HG03159 (cell line): ENCODE results near the gene SDHA.

ENCODE experiments used
- ATAC-seq: cut with Tn5 transposase; IDR thresholded peaks from one replicate; pipeline ENCODE4 v1.9.1; 2021; ENCODE audit warnings: mild to moderate bottlenecking, moderate library complexity; ENCODE audit not compliant: unreplicated experiment

The SDHA gene

DNA sequence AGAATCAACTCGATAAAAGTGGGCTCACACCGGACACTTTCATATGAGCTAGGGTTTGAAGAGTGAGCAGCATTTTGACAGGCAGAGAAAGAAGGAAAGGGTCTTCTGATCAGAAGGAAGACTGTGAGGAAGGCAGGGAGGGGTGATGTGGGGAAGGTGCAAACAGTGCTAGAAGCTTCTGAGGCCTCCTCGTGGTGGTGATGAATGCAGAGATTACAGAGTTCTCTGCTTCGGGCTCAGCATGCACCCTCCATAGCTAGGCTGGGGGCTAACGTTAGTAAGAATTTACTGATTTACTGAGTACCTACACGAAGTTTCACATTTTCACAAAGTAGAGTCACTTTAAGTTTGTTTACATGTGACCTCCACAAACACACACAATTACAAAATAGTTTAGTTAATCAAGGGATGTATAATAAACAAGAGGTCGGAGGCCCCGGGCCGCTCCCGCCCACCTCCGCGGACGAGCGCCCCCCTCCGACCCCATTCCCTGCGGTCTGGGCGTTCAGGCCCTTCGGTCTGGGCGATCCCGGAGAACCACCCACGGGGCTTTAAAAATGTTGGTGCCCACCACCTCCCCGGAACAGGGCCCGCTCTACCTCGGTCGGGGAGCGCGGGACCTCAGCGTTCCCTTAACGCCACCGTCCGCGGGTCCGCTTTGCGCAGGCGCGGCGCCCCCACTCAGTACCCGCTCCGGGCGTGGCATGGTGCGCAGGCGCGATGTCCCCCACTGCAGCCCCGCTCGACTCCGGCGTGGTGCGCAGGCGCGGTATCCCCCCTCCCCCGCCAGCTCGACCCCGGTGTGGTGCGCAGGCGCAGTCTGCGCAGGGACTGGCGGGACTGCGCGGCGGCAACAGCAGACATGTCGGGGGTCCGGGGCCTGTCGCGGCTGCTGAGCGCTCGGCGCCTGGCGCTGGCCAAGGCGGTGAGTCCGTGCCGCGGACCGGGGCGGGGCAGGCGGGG, at the start of gene SDHA, which contains the start of gene CCDC127:
TSS of gene SDHA (plus strand) at position 827 of the 963 bp plus-strand sequence. CDS start at position 863, 36 bp downstream.
TSS of gene CCDC127 (minus strand) at position 660 of the 963 bp plus-strand sequence. CDS start 1,304 bp downstream, outside the sequence.
- ATAC-seq: peak; percentile 70

DNA sequence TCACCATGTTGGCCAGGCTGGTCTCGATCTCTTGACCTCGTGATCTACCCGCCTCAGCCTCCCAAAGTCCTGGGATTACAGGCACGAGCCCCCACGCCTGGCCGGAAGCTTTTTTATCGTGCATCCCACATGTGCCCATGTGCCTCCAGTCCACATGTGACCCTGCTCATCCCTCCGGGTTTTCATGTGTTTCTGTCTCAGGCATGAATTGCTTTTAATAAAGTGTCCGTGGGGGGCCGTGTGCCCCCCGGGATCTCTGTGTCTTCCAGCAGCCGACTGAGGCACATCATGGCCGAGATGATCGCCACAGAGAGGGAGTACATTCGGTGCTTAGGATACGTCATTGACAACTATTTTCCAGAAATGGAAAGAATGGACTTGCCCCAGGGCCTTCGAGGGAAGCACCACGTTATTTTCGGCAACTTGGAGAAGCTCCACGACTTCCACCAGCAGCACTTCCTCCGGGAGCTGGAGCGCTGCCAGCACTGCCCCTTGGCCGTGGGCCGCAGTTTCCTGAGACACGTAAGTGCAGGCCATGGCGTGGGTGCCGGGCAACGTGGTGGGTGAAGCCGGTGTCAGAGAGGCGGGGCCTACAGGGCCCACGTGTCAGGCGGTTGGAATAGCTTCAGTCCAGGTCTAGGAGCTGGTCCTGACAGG, 48.9 kb upstream of the SDHA start:
- no peak for ATAC-seq

GRCh38 chr5:169728-170094, 48.4 kb upstream of the SDHA start:
- ATAC-seq: no peak

- no peak for ATAC-seq
Observed at GRCh38 chr5:170971-171800, 46.9 kb upstream of the SDHA start.

- ATAC-seq: no peak
Observed at GRCh38 chr5:171801-172331, 46.3 kb upstream of the SDHA start.

DNA sequence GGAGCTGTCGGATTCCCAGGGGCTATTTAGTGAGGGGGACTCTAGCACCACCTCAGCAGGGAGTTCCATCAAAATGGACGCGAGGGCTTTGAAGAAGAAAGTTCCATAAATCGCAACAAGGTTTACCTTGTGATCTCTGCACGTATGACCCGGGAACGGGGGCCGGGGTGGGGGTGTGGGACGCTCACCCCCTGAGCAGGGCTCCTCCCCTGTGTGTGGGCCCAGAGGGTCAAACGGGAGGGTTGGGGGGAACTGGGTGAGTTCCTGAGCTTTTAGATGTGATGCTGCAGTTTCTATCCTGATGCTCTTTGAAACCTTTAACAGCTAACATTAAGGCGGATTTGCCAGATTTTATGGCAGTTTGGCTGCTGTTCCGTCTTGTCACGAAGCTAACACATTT, 45.7 kb upstream of the SDHA start:
- ATAC-seq: no peak

- ATAC-seq: no peak
Observed at GRCh38 chr5:172841-173251, 45.3 kb upstream of the SDHA start.

DNA sequence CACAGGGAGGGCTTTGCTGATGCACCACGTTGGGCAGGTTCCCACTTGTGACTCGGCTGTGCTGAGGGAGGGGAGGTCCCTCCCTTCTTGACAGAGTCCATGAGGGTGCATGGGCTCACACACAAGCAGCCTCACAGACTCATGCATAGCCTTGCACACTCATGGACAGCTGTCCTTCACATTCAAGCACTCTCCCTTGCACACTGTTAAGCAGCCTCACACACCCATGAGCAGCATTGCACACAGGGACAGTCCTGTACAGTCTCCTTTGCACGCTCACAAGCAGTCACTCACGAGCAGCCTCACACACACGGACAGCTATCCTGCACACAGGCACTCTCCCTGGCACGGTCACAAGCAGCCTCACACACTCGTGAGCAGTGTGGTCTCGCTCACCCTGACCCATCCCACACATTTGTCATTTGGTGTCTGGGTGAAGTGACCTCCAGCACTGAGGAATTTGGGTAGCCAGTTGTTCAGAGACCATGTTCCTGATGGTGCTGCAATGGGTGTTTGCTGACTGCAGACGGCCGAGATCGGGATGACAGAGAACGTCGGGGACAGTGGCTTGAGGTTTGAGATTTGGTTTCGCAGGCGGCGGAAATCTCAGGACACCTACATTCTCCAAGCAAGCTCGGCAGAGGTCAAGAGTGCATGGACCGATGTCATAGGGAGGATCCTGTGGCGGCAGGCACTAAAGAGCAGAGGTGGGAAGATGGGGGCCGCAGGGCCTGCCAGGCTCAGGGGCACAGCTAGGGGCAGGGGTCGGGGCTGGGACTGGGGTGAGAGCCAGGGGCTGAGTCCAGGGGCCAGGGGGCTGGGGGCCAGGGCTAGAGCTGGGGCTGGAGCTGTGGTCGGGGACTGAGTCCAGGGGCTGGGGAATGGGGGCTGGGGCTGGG, 44.5 kb upstream of the SDHA start:
- no peak for ATAC-seq

GRCh38 chr5:174291-174600, 43.9 kb upstream of the SDHA start:
- ATAC-seq: no peak

- no peak for ATAC-seq
Observed at GRCh38 chr5:174876-175465, 43.1 kb upstream of the SDHA start.

DNA sequence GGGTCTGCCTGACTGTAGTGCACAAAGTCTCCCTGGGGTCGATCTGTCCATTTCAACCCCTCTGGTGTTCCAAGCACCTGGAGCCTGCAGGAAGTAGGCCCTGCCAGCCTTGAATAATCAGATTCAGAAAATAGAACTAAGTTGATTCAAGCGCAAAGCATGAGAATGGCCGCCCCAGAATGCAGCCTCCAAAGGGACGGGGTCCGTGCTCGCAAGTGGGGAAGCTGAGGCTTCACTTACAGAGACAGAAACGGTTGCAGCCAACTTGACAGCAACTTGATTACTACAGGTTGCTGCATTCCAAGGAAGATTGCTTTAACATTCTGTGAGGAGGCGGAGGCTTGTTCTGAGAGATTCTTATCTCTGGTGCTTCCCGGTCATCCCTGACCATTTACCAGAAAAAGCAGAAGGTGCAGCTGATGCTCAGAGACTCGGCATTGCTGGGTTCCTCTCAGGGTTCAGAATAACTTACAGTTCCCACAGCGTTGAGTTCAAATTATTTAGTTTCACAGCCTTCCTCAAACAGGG, 41.8 kb upstream of the SDHA start:
- ATAC-seq: no peak

- no peak for ATAC-seq
Observed at GRCh38 chr5:178110-178509, 40.0 kb upstream of the SDHA start.

DNA sequence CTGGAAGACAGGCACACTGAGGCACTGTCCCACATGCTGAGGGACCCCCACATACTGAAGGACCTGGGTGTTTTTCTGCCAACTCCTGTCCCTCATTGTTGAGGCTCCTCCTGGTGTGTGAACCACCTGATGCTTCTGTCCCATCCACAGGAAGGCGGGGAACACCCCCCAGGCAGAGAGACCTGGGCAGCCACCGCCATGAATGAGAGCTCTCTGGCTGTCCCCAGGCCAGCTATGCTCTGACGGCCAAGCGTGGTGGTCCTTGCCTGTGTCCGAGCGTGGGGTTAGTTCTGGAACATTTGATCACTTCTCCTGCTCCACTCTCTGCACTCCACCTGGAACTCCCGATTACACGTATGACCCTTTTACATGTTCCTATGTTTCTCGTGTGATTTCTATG, 38.7 kb upstream of the SDHA start:
- ATAC-seq: no peak

DNA sequence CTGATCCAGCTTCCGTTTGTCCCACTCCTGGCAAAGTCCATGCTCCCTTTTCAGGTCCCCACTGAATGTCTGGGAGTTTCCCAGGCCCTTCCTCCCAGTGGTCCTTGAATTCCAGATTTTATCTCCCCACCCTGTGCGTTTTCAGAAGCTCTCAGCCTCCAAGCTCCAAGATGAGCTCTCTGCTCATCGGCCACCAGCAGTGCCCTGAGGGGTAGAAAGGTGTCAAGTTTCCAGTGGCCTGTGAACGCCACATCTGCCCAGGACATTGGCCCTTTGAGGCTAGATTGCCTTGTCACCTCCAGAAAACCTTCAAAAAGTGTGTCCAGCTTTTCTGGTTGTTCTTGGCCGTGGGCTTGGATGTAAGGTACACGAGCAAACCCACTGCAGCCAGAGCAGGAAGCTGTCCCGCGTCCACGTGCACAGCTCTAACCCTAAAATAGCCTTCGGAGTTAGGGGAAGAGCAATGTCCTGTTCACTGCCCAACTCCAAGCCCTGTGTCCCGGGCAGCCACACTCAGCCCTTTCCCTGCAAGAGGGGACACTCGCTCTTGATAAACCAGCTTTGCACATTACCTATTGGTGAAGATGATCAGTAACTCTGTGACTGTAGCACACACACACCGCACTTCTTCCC, 37.7 kb upstream of the SDHA start:
- no peak for ATAC-seq

- no peak for ATAC-seq
Observed at GRCh38 chr5:181160-181559, 37.0 kb upstream of the SDHA start.

DNA sequence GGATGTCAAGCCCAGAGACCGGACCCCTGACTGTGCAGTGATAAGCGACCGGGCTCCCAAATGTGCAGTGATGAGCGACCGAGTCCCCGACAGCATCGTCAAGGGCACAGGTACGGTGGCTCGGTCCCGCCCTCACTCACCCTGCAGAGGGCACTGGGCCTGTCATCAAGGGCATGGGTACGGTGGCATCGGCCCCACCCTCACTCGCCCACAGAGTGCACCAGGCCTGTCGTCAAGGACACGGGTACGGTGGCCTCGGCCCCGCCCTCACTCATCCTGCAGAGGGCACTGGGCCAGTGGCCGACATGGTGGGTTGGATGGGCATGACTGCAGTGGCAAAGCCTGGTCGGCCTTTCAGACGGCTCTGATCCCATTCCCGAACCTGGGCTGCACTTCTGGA, 36.6 kb upstream of the SDHA start:
- no peak for ATAC-seq

- no peak for ATAC-seq
Observed at GRCh38 chr5:182126-182525, 36.0 kb upstream of the SDHA start.

- no peak for ATAC-seq
Observed at GRCh38 chr5:184471-184870, 33.6 kb upstream of the SDHA start.
